HG02642 (cell line): ENCODE results near the gene CCDC102A.

Experiments
- ATAC-seq: cut with Tn5 transposase; IDR thresholded peaks from one replicate; pipeline ENCODE4 v1.9.1; 2021; ENCODE audit warnings: mild to moderate bottlenecking; ENCODE audit not compliant: unreplicated experiment, poor library complexity

CCDC102A gene

DNA sequence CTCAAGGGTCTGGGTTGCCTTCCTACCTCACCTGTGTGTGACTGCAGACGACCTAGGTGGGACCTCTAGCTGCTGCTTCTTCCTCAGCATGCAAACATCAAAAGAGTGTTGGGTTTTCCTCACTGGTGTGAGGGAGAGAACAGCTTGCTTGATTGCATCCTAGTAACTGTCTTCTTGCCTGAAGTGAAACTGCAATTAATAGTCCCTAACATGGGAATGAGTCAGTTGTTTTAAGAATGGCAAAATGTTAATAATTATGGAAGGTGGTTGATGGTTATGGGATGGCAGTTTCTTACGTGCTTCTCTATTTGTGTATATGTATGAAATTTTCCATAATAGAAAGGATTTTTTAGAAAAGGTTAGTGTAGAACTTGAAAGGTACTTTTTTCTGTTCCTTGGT is 68.0 kb downstream of the CCDC102A start:
- ATAC-seq, result no peak

DNA sequence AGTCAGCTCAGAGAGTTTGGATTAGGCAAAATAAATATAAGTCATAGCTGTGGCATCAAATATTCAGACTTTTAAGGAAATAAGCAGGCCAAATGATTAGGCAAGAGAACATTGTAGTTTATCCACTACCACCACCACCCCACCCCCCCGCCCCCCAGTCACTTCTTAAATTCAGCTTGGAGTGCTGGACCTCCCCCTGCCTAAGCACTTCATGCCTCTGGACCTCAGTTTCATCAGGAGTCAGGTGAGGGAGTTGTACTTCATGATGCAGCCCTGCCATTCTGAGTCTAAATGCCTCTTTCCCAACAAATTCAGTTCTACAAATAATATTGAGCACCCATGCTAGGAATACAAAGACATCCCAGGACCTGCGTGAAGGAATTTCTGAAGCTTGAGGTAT is 71.8 kb downstream of the CCDC102A start:
- no peak for ATAC-seq

DNA sequence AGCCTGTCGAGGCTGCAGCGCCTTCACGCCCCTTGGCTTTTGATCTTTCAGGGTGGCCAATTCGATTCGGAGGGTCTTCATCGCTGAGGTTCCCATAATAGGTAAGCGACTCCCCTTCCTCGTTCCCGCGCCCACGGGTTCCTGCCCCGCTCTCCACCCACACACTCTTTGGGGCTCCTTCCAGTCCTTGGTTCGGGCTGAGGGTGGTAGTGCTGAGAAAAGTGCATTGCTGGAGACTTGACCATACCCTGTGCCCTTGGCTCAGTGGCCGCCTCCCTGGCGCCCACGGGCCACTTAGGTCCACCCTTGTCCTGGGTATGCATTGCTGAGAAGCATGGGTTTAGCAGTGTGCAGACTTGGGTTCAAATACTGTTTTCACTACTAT is 73.4 kb downstream of the CCDC102A start:
- ATAC-seq, result peak; percentile 22

DNA sequence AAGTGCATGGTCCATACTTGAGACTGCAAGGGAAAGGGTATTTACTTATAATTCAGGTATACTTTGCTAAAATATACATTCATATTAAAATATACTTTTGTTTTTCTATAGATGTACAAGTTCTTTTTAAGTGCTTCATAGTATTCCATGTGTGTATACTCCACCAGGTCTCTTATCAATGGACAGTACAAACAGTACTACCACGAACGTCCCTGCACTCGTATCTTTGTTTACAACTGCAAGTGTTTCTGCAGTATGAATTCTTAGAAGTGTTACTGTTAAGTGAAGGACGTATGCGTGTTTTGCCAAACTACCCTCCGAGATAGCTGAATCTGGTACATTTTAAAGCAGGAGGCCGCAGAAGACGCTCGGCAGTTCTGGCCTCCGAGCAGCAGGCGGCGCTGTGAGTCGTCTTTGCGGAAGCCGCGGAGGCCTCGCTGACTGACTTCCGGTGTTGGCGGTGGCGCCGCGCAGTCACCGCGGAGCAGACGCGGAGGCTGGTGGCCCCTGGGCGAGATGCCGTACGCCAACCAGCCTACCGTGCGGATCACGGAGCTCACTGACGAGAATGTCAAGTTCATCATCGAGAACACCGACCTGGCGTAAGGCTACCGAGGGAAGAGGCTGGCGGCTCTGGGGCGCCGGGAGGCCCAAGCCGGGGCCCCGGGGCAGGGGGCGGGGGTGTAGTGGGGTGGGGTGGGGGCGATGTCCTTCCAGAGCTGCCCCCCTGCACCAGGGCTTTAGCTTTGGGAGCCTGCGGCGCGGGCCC is 74.0 kb downstream of the CCDC102A start, which contains the start of gene POLR2C:
Gene POLR2C, plus strand, starts transcription at position 471 of the 769 bp plus-strand sequence. Its CDS starts 46 bp downstream, at position 517.
- peak; percentile 95 for ATAC-seq
